SK-N-SH (cell line): ENCODE measurements around the gene UBTF. TPM values are rescaled to one million over a fixed set of nuclear protein-coding genes. Genes with fewer than 3 reads are reported as not detected.

Experiments
- CTCF ChIA-PET: fragments of 300-600, 350-600 bp; formaldehyde crosslinking; extraction: SDS; loops from one replicate; lab custom pipeline; 2021; lab: Yijun Ruan, JAX
- POLR2A ChIA-PET: fragments of 350-600 bp; sonication (Branson Sonifier 250); formaldehyde crosslinking; extraction: SDS; loops from one replicate; lab custom pipeline; 2020; ENCODE audit warnings: antibody characterized with exemption, inconsistent platforms; lab: Yijun Ruan, JAX
- DNase-seq: peaks from one replicate; pipeline ENCODE4 v3.0.0; 2012
- H2AFZ ChIP-seq: fragments of 200-600 bp; sonication (generic); 2 replicates; pipeline ENCODE4 v1.8.1; 2016; ENCODE audit warnings: antibody characterized with exemption, mild to moderate bottlenecking, low read depth
- H3F3A ChIP-seq: fragments of 200-600 bp; sonication (generic); replicated peaks from 2 replicates; pipeline ENCODE3; 2016; ENCODE audit warnings: antibody characterized with exemption, mild to moderate bottlenecking; ENCODE audit not compliant: insufficient read depth
- H3K27ac ChIP-seq, 2 experiments: fragments of 200-500 bp in 1 of 2; fragments of 200-600 bp in 1 of 2; sonication (Bioruptor generic) in 1 of 2; sonication (generic), shearing (Covaris generic) in 1 of 2; 2 replicates each; pipeline versions ENCODE4 v1.5.1 to v1.6.1; 2014 to 2016; ENCODE audit warnings: low read depth in 2 of 2, inconsistent platforms in 1 of 2, low read length in 1 of 2, mild to moderate bottlenecking in 1 of 2, mixed read lengths in 1 of 2
- H3K27me3 ChIP-seq: fragments of 200-600 bp; sonication (generic), shearing (Covaris generic); 2 replicates; pipeline ENCODE4 v1.6.1; 2016; ENCODE audit warnings: mixed run types; ENCODE audit not compliant: insufficient read depth
- H3K36me3 ChIP-seq, 2 experiments: fragments of 200-500 bp in 1 of 2; fragments of 200-600 bp in 1 of 2; sonication (Bioruptor generic) in 1 of 2; sonication (generic) in 1 of 2; replicated peaks in 1 of 2; 2 replicates each; pipeline versions ENCODE3 to v1.5.1; 2014 to 2016; ENCODE audit warnings: low read length in 1 of 2, mild to moderate bottlenecking in 1 of 2; ENCODE audit not compliant: insufficient read depth in 2 of 2, control insufficient read depth in 1 of 2
- H3K4me1 ChIP-seq, 2 experiments: fragments of 200-500 bp in 1 of 2; fragments of 200-600 bp in 1 of 2; sonication (Bioruptor generic) in 1 of 2; sonication (generic), shearing (Covaris generic) in 1 of 2; 2 replicates each; pipeline versions ENCODE4 v1.5.1 to v1.6.1; 2014 to 2016; ENCODE audit warnings: low read depth in 1 of 2, low read length in 1 of 2, mixed run types in 1 of 2; ENCODE audit not compliant: insufficient read depth in 2 of 2, control insufficient read depth in 1 of 2
- H3K4me2 ChIP-seq: fragments of 200-600 bp; sonication (generic), shearing (Covaris generic); 2 replicates; pipeline ENCODE4 v1.6.1; 2017; ENCODE audit warnings: mixed run types
- H3K4me3 ChIP-seq, 2 experiments: fragments of 200-500 bp in 1 of 2; fragments of 200-600 bp in 1 of 2; sonication (Bioruptor generic) in 1 of 2; sonication (generic), shearing (Covaris generic) in 1 of 2; 2 replicates each; pipeline versions ENCODE4 v1.5.1 to v1.8.1; 2014 to 2016; ENCODE audit warnings: low read depth in 2 of 2, inconsistent platforms in 1 of 2, low read length in 1 of 2, mild to moderate bottlenecking in 1 of 2, mixed read lengths in 1 of 2, moderate library complexity in 1 of 2
- H3K79me2 ChIP-seq: fragments of 200-600 bp; sonication (generic); 2 replicates; pipeline ENCODE4 v1.8.1; 2017; ENCODE audit warnings: mild to moderate bottlenecking; ENCODE audit not compliant: insufficient read depth
- H3K9ac ChIP-seq: fragments of 200-600 bp; sonication (generic); 2 replicates; pipeline ENCODE4 v1.6.1; 2017; ENCODE audit warnings: mixed run types
- H3K9me2 ChIP-seq: fragments of 200-600 bp; sonication (generic); 2 replicates; pipeline ENCODE4 v1.6.1; 2017; ENCODE audit warnings: mixed run types
- H3K9me3 ChIP-seq: fragments of 200-600 bp; sonication (generic); 2 replicates; pipeline ENCODE4 v1.6.1; 2017; ENCODE audit warnings: mixed run types, mild to moderate bottlenecking, moderate library complexity
- H4K20me1 ChIP-seq: fragments of 200-600 bp; sonication (generic); 2 replicates; pipeline ENCODE4 v1.6.1; 2017; ENCODE audit warnings: mild to moderate bottlenecking, mixed run types; ENCODE audit not compliant: insufficient read depth
- CHD2 ChIP-seq: fragments of 150-350 bp; IDR thresholded peaks from 2 replicates; pipeline ENCODE4 v1.6.1; 2018; ENCODE audit warnings: low read length; ENCODE audit not compliant: partially characterized antibody
- CTCF ChIP-seq: fragments of 200-600 bp; sonication (generic); IDR thresholded peaks from 2 replicates; pipeline ENCODE4 v1.6.1; 2017; ENCODE audit warnings: antibody characterized with exemption, mild to moderate bottlenecking, moderate library complexity
- EP300 ChIP-seq, 2 experiments: IDR thresholded peaks; 2 replicates each; pipeline versions ENCODE4 v1.4.0 to v1.6.1; 2012; ENCODE audit warnings: borderline replicate concordance in 1 of 2, low read depth in 1 of 2, low read length in 1 of 2
- EZH2phosphoT487 ChIP-seq: fragments of 200-600 bp; sonication (generic); IDR thresholded peaks from 2 replicates; pipeline ENCODE4 v1.6.1; 2017; ENCODE audit warnings: low read depth, mixed run types, mild to moderate bottlenecking, antibody characterized with exemption, moderate library complexity, borderline replicate concordance
- FOSL2 ChIP-seq: IDR thresholded peaks from 2 replicates; pipeline ENCODE4 v1.4.0; 2012; ENCODE audit warnings: low read depth, mild to moderate bottlenecking, moderate library complexity, borderline replicate concordance
- FOXJ3 ChIP-seq: sonication (generic); formaldehyde crosslinking; IDR thresholded peaks from 2 replicates; pipeline ENCODE4 v1.5.1; 2020; ENCODE audit warnings: mild to moderate bottlenecking, missing genetic modification reagents
- GATA2 ChIP-seq: sonication (generic); formaldehyde crosslinking; IDR thresholded peaks from 2 replicates; pipeline ENCODE4 v1.5.0; 2020; ENCODE audit warnings: mild to moderate bottlenecking, missing genetic modification reagents
- IRF3 ChIP-seq: fragments of 150-350 bp; IDR thresholded peaks from 2 replicates; pipeline ENCODE4 v1.6.1; 2016; ENCODE audit warnings: mild to moderate bottlenecking, low read depth, low read length
- MAX ChIP-seq: IDR thresholded peaks from 2 replicates; pipeline ENCODE4 v1.4.0; 2012; ENCODE audit warnings: low read depth
- MEF2A ChIP-seq: IDR thresholded peaks from 2 replicates; pipeline ENCODE4 v1.4.0; 2012; ENCODE audit warnings: low read depth, borderline replicate concordance
- MXI1 ChIP-seq: IDR thresholded peaks from 2 replicates; pipeline ENCODE4 v1.6.1; 2012; ENCODE audit warnings: mild to moderate bottlenecking, low read depth, low read length, improper control_type of control experiment
- RAD21 ChIP-seq: IDR thresholded peaks from 2 replicates; pipeline ENCODE4 v1.6.1; 2012; ENCODE audit warnings: mild to moderate bottlenecking, low read length
- RCOR1 ChIP-seq: fragments of 150-350 bp; IDR thresholded peaks from 2 replicates; pipeline ENCODE4 v1.6.1; 2017; ENCODE audit warnings: antibody characterized with exemption, low read length
- RFX5 ChIP-seq: IDR thresholded peaks from 2 replicates; pipeline ENCODE4 v1.6.1; 2012; ENCODE audit warnings: mild to moderate bottlenecking, improper control_type of control experiment, low read length
- RXRA ChIP-seq: IDR thresholded peaks from 2 replicates; pipeline ENCODE4 v1.4.0; 2012; ENCODE audit warnings: low read depth, mild to moderate bottlenecking, borderline replicate concordance
- SIN3A ChIP-seq: IDR thresholded peaks from 2 replicates; pipeline ENCODE4 v1.6.1; 2012; ENCODE audit warnings: low read depth, mild to moderate bottlenecking, low read length, moderate library complexity, borderline replicate concordance
- SMC3 ChIP-seq: IDR thresholded peaks from 2 replicates; pipeline ENCODE4 v1.6.1; 2012; ENCODE audit warnings: low read depth, low read length, improper control_type of control experiment
- TEAD4 ChIP-seq: IDR thresholded peaks from 2 replicates; pipeline ENCODE4 v1.4.0; 2012; ENCODE audit warnings: mild to moderate bottlenecking, borderline replicate concordance; ENCODE audit not compliant: insufficient read depth
- USF2 ChIP-seq: fragments of 150-350 bp; IDR thresholded peaks from 2 replicates; pipeline ENCODE4 v1.6.1; 2017; ENCODE audit warnings: antibody characterized with exemption, low read length, low read depth, borderline replicate concordance
- YY1 ChIP-seq: IDR thresholded peaks from 2 replicates; pipeline ENCODE4 v1.4.0; 2012; ENCODE audit warnings: low read depth, mild to moderate bottlenecking
- WGBS: methylation state at CpG from one replicate; pipeline ENCODE4 v1.1.6; 2017; ENCODE audit warnings: low lambda C conversion rate; 5-methylcytosine and 5-hydroxymethylcytosine counted together
- polyA plus RNA-seq, 3 experiments: library from polyadenylated mRNA; depleted of rRNA; stranded (reverse); fragments of >200 nt; gene quantifications; 2 replicates each; pipeline ENCODE4 v1.2.3, GENCODE V29; 2012

UBTF gene
- polyA plus RNA-seq, 1 of the 3 experiments (the other 2 are of a cell fraction), result 37.2 TPM

- no peak for TF ChIP-seq EP300 (IDR thresholded peaks at IDR 0.05; ENCODE audit: borderline replicate concordance in 1 of 2, low read depth in 1 of 2, low read length in 1 of 2)
- TF ChIP-seq MXI1, result no peak
- TF ChIP-seq FOXJ3 (CRISPR knock-in tag), result no peak
- TF ChIP-seq GATA2, result no peak
- TF ChIP-seq RFX5, result no peak
- TF ChIP-seq SMC3, result no peak
- no peak for TF ChIP-seq MAX
- TF ChIP-seq SIN3A, result no peak
Measured at GRCh38 chr17:44267165-44267455, 47.6 kb upstream of the UBTF start (continued).

GRCh38 chr17:44266402-44267164 is 47.1 kb upstream of the UBTF start:
- Histone ChIP-seq H3K9me3 (no peaks in the 10 kb centered on the region), H3F3A (no peaks in the 10 kb centered on the region), H3K4me2 (no peak overlapping the region), H3K9me2 (no peaks in the 10 kb centered on the region), H4K20me1 (no peaks in the 10 kb centered on the region), H3K27me3 (no peaks in the 10 kb centered on the region), H2AFZ (no peak overlapping the region), H3K27ac (no peak overlapping the region), H3K9ac (no peak overlapping the region), H3K36me3 (no peaks in the 10 kb centered on the region), H3K4me3 (no peak overlapping the region), H3K79me2 (no peaks in the 10 kb centered on the region), H3K4me1 (peaks cover 0 to 14% of the 10 kb centered on the region in 2 experiments; a peak in 1 of 4 replicates)
- peak; percentile 69 for DNase-seq
- no peak for TF ChIP-seq EZH2phosphoT487
- TF ChIP-seq YY1, result no peak
- TF ChIP-seq SMC3, result peak; percentile 23; the same call in 1 of the 2 replicates
- no peak for TF ChIP-seq GATA2
- TF ChIP-seq TEAD4, result no peak
- no peak for TF ChIP-seq MXI1
- TF ChIP-seq IRF3, result no peak
- no peak for TF ChIP-seq FOSL2
- no peak for TF ChIP-seq MEF2A
- peak; percentile 66 for TF ChIP-seq RAD21
- peak; percentile 7 for TF ChIP-seq CHD2
- no peak for TF ChIP-seq USF2
- TF ChIP-seq RFX5, result no peak
- no peak for TF ChIP-seq FOXJ3 (CRISPR knock-in tag)
- TF ChIP-seq RCOR1, result 0 out of 2 replicates have a peak, but pooled peaks have one; percentile 15
- no peak for TF ChIP-seq RXRA
- TF ChIP-seq CTCF, result no peak
- WGBS, result 73% methylated on average over 9 of the region's 9 CpGs
- POLR2A ChIA-PET, result no interaction called here
- CTCF ChIA-PET, result interaction anchor here (0.7 to 1.5 kb wide), 6 partner anchors 8 to 94 kb away, joined by 3 to 5 read pairs (median 3); partner anchors contain the start of gene UBTF
